22Rv1 (cell line): ENCODE data around the gene HMGN1.

Source experiments
- H3K27ac ChIP-seq: fragments of 450-650 bp; 2 replicates; pipeline ENCODE4 v1.5.1; 2017
- ZFX ChIP-seq: fragments of 450-650 bp; IDR thresholded peaks from 2 replicates; pipeline ENCODE4 v1.6.1; 2017; ENCODE audit warnings: antibody characterized with exemption, borderline replicate concordance
- TF ChIP-seq, protein P1 (sequence below): fragments of 450-650 bp; IDR thresholded peaks from 2 replicates; pipeline ENCODE4 v1.5.1; 2017; ENCODE audit warnings: mild to moderate bottlenecking

The HMGN1 gene

DNA sequence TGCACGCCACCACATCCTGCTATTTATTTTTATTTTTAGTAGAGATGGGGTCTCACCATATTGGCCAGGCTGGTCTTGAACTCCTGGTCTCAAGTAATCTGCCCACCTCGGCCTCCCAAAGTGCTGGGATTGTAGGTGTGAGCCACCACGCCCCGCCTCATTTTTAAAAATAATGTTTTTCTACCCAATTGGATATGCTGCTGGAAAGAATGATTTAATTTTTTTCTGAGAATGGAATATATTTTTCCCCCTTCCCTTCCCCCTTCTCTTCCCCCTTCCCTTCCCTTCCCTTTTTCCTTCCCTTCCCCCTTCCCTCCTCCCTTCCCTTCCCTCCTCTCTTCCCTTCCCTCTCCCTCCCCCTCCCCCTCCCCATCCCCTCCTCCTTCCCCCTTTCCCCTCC, 17.7 kb upstream of the HMGN1 start:
- H3K27ac ChIP-seq, result no peak overlapping the region
- no peak for TF ChIP-seq ZFX

DNA sequence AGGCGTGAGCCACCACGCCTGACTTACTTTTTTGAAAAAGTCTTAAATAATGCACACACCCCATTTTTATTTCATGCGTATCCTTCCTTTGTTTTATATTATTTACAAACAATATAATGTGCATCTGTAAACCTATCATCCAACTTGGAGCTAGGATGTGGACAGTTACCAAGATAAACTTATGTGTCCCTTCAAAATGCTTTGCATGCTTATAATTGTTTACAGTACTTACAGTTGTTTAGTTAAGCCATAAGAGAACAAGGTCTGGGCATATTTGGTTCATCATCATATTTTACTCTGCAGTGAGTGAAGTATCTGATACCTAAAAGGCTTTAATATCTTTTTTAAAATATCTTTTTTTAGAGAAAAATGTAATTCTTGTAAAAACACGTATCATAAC, 16.1 kb upstream of the HMGN1 start:
- TF ChIP-seq, protein P1, sequence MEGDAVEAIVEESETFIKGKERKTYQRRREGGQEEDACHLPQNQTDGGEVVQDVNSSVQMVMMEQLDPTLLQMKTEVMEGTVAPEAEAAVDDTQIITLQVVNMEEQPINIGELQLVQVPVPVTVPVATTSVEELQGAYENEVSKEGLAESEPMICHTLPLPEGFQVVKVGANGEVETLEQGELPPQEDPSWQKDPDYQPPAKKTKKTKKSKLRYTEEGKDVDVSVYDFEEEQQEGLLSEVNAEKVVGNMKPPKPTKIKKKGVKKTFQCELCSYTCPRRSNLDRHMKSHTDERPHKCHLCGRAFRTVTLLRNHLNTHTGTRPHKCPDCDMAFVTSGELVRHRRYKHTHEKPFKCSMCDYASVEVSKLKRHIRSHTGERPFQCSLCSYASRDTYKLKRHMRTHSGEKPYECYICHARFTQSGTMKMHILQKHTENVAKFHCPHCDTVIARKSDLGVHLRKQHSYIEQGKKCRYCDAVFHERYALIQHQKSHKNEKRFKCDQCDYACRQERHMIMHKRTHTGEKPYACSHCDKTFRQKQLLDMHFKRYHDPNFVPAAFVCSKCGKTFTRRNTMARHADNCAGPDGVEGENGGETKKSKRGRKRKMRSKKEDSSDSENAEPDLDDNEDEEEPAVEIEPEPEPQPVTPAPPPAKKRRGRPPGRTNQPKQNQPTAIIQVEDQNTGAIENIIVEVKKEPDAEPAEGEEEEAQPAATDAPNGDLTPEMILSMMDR, result no peak
- no peak overlapping the region for H3K27ac ChIP-seq

DNA sequence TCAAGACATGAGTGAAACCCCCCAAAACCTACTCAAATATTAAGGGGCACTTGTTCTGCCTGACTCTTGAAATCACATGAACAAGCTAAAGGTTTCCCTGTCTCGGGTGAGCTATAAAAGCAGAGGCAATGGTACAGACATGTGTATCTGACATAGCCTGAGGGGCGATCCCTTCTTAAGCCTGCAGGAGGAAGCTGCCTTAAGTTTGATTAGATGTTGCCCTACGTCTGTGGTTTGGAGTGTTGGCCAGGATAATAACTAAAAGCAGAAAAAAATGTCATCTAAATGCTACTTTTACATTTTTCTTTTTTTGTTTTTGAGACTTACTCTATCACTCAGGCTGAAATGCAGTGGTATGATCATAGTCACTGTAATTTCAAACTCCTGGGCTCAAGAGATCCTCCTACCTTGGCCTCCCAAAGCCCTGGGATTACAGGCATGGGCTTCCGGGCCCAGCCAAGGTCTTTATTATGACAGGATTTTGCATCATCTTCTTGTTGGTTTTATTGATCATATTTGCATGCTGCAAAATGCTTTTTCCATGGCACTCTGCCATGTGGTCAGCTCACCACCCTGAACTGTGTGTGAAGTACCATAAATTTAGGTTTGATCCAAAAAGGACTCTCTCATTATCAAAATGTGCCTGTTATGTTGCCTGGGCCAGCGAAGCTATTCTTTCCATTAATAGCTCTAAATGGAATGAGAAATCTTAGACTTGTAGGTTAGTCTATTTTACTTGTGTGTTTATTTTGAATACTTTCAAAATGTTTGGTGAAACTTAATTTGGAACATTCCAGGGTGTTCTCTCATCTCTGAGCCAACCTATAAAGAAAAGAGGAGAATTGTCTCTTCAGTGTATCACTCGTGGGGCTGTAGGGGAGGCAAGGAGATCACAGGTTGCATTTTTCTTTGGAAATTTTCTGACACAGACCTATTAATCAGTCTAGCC, 15.0 kb upstream of the HMGN1 start:
- TF ChIP-seq, protein P1, result no peak
- TF ChIP-seq ZFX, result no peak
- no peak overlapping the region for H3K27ac ChIP-seq

DNA sequence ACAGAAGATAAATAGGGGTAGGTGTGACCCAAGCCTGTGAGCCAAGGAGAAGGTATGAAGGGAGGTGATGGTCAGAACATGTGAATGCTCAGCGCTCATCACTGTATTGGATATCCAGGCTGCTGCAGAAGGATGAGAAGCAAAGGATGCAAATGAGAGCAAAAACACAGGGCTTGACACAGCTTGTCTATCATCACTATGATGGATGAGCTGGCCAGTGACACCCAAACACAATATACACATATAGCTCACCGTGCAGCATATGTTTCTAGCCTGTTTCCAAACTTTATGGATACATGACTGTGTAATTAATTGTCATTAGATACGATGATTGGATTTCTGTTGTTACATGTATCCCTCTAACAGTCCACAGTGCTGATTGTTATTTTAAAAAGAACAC, 13.8 kb upstream of the HMGN1 start:
- no peak for TF ChIP-seq ZFX
- TF ChIP-seq, protein P1, result no peak
- no peak overlapping the region for H3K27ac ChIP-seq

DNA sequence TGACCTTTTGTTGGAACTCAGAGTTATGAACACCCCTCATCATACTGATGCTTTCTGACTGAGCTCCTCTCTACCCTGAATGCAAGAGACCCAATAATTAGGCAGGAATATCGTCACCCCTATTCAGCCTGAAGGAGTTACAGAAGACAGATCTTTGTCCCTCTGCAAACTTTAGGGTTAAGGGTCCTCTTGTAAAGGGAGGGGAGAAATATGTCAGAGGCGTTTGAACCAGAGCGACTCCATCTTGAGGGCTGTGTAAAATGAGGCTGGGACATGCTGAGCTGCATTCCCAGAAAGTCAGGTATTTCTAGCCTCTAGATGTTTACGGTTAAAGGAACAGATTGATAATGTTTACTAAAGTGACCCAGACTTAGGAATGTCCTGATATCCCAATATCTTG, 10.5 kb upstream of the HMGN1 start:
- H3K27ac ChIP-seq, result no peak overlapping the region
- TF ChIP-seq, protein P1, result no peak
- TF ChIP-seq ZFX, result no peak

DNA sequence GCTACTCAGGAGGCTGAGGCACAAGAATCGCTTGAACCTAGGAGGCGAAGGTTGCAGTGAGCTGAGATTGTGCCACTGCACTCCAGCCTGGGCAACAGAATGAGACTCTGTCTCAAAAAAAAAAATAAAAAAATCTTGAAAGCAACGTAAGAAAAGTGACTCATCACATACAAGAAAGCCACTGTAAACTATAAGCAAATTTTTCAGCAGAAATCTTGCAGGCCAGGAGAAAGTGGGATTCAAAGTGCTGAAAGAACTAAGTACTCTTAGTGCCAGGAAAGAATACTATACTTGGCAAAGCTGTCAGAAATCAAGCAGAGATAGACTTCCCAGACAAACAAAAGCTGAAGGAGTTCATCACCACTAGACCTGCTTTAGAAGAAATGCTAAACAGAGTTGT, 4.4 kb upstream of the HMGN1 start:
- TF ChIP-seq, protein P1, result no peak
- no peak for TF ChIP-seq ZFX
- H3K27ac ChIP-seq, result no peak overlapping the region

DNA sequence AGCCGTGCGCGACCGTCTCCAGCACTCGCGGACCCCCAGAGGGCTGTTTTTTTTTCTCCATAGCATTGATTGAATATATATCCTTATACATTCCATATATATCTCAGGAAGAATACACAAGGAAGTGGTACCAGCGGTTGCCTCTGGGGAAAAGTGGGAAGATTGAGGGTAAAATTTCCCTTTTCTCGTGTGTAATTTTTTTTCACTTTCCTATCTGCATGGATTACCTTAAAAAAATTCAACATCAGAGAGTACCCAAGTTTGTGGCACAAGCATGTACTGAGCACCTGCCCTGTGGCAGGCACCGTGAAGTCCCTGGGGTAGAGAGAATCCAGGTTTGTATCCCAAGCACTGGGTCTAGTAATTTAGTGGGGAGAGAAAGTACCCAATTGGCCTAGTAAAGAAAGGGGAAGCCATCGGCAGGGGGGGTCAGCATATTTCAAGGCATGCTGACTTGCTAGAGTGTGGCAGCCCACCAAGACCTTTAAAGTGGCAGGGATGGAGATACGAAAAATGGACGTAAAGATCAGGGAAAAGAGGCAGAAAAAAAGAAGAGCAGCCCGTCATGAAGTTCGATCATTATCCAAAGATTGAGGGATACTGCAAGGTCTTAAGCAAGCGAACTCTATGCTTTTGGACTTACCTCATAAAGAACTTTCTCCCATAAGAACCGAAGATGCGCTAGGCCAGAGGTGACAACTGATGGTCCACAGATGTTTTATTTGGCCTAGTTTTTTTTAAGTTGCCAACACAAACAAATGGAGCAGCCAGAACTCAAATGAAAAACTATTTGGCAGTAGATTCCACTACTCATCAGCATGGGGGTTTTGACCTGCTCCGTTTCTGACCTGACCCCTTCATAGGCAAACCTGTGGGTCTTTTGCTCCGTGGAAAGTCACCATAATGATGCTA, 1.5 kb upstream of the HMGN1 start:
- TF ChIP-seq, protein P1, result no peak
- no peak for TF ChIP-seq ZFX
- H3K27ac ChIP-seq, result peak overlapping the region; percentile 100
